ENCODE data around the gene CFAP210.

GRCh38 chr2:169647496-169647895 is 46.7 kb downstream of the CFAP210 start:
- TF ChIP-seq CTCF (conservative IDR thresholded peaks at IDR 0.05 in 1 of 2, IDR thresholded peaks at IDR 0.05 in 1 of 2; ENCODE audit: low read depth in 1 of 2, low read length in 2 of 2) (no peak), EZH2 (IDR thresholded peaks at IDR 0.05; ENCODE audit: low read length, missing control alignments) (no peak)

Data from fibroblast of lung (primary cell).